Measurements from ENCODE around the gene STX1A.
A peak's percentile ranks its signal among the peaks of the same experiment; 100 is the strongest.
"Not testable (repeated sequence)": the region's sequence is repeated elsewhere in the genome, so short reads cannot be mapped to it uniquely, and the experiment has no call there.

STX1A gene

GRCh38 chr7:73681031-73681430 lies 38.4 kb downstream of the STX1A start:
- DNase-seq, result no peak

- no peak for DNase-seq
These were observed 39.0 kb downstream of the STX1A start for GRCh38 chr7:73680501-73680900.

- DNase-seq, result no peak
These were observed 39.8 kb downstream of the STX1A start for GRCh38 chr7:73679709-73680108.

- DNase-seq, result no peak
These were observed 40.6 kb downstream of the STX1A start for GRCh38 chr7:73678862-73679261.

- not testable (repeated sequence) for DNase-seq
These were observed 43.4 kb downstream of the STX1A start for GRCh38 chr7:73676062-73676461.

GRCh38 chr7:73674468-73675124 lies 44.9 kb downstream of the STX1A start:
- DNase-seq, result no peak

- DNase-seq, result no peak
These were observed 47.5 kb downstream of the STX1A start for GRCh38 chr7:73671857-73672445.

GRCh38 chr7:73671322-73671661 lies 48.2 kb downstream of the STX1A start:
- DNase-seq, result no peak

- no peak for DNase-seq
These were observed 49.5 kb downstream of the STX1A start for GRCh38 chr7:73669858-73670385.

- DNase-seq, result no peak
These were observed 50.2 kb downstream of the STX1A start for GRCh38 chr7:73669288-73669701.

- no peak for DNase-seq
These were observed 50.6 kb downstream of the STX1A start for GRCh38 chr7:73668886-73669230.

GRCh38 chr7:73668103-73668885 lies 51.2 kb downstream of the STX1A start:
- DNase-seq, result no peak

GRCh38 chr7:73667344-73668102 lies 51.9 kb downstream of the STX1A start, which contains the start of gene VPS37D:
Gene VPS37D (plus strand): TSS chr7:73667831. CDS start chr7:73667959, 128 bp downstream.
- DNase-seq, result peak; percentile 86 to 97 (median 91)

GRCh38 chr7:73663033-73663432 lies 56.4 kb downstream of the STX1A start:
- DNase-seq, result no peak

GRCh38 chr7:73660594-73660993 lies 58.9 kb downstream of the STX1A start:
- DNase-seq, result not testable (repeated sequence)

GRCh38 chr7:73659983-73660382 lies 59.5 kb downstream of the STX1A start:
- no peak for DNase-seq

GRCh38 chr7:73655309-73655708 lies 64.2 kb downstream of the STX1A start:
- DNase-seq, result not testable (repeated sequence)

- no peak for DNase-seq
These were observed 66.9 kb downstream of the STX1A start for GRCh38 chr7:73652541-73652949.

- no peak for DNase-seq
These were observed 68.9 kb downstream of the STX1A start for GRCh38 chr7:73650524-73650923.

- DNase-seq, result no peak
These were observed 69.9 kb downstream of the STX1A start for GRCh38 chr7:73649576-73649975.
